K562 (cell line): ENCODE data around the gene ODR4.

Experiments
- BRD9 ChIP-seq: fragments of 450-650 bp; IDR thresholded peaks from 2 replicates; pipeline ENCODE4 v1.6.1; 2018; ENCODE audit warnings: low read depth; ENCODE audit not compliant: partially characterized antibody
- CBX1 ChIP-seq: sonication (generic); IDR thresholded peaks from 2 replicates; pipeline ENCODE4 v1.6.1; 2016; ENCODE audit warnings: antibody characterized with exemption, low read depth, mild to moderate bottlenecking
- CCAR2 ChIP-seq: fragments of 200-400 bp; formaldehyde crosslinking; IDR thresholded peaks from 2 replicates; pipeline ENCODE4 v1.6.1; 2017; ENCODE audit warnings: mild to moderate bottlenecking, low read depth, low read length
- CEBPB ChIP-seq: fragments of 450-650 bp; IDR thresholded peaks from 2 replicates; pipeline ENCODE4 v1.6.1; 2016; ENCODE audit warnings: missing genetic modification characterization, missing compliant biosample characterization
- CTCF ChIP-seq, 3 experiments: IDR thresholded peaks in 2 of 3; conservative IDR thresholded peaks in 1 of 3; 2 replicates each; pipeline ENCODE4 v1.5.1; 2011 to 2012; ENCODE audit warnings: low read length in 3 of 3, mild to moderate bottlenecking in 3 of 3, control low read depth in 2 of 3, improper control_type of control experiment in 1 of 3, inconsistent platforms in 1 of 3, low read depth in 1 of 3, mixed read lengths in 1 of 3, moderate library complexity in 1 of 3; ENCODE audit not compliant: insufficient read depth in 2 of 3
- EZH2 ChIP-seq: IDR thresholded peaks from 2 replicates; pipeline ENCODE4 v1.6.1; 2012; ENCODE audit warnings: low read depth, mild to moderate bottlenecking, inconsistent platforms, low read length, borderline replicate concordance
- MBD2 ChIP-seq: sonication (generic); IDR thresholded peaks from 2 replicates; pipeline ENCODE4 v1.6.1; 2016; ENCODE audit warnings: low read depth, borderline replicate concordance
- SP2 ChIP-seq: IDR thresholded peaks from 2 replicates; pipeline ENCODE4 v1.6.1; 2011; ENCODE audit warnings: mild to moderate bottlenecking, low read depth, low read length, moderate library complexity; ENCODE audit not compliant: poor library complexity, severe bottlenecking; ENCODE audit errors: extremely low read depth
- ZFP30 ChIP-seq: fragments of 250-450 bp; sonication (Bioruptor Pico); IDR thresholded peaks from 2 replicates; pipeline ENCODE4 v1.8.0; 2022; ENCODE audit warnings: moderate library complexity, mild to moderate bottlenecking, inconsistent platforms, borderline replicate concordance

- TF ChIP-seq MBD2 (no peak), ZFP30 (CRISPR knock-in tag) (no peak), CBX1 (no peak), CEBPB (tag) (no peak), CTCF (IDR thresholded peaks at IDR 0.05 in 2 of 3, conservative IDR thresholded peaks at IDR 0.05 in 1 of 3; ENCODE audit: insufficient read depth in 2 of 3, low read depth in 1 of 3, low read length in 3 of 3) (no peak), BRD9 (no peak), SP2 (no peak), CCAR2 (no peak), EZH2 (no peak)
These were observed 90.3 kb downstream of the ODR4 start for GRCh38 chr1:186465946-186466345.
